AG09309 (cell line): ENCODE measurements around the gene RNF8.

Experiments used
- DNase-seq: peaks from one replicate; pipeline ENCODE4 v3.0.0-alpha.2; 2010; ENCODE audit warnings: low read depth
- H3K4me3 ChIP-seq: 2 replicates; pipeline ENCODE4 v1.5.1; 2011; ENCODE audit warnings: mild to moderate bottlenecking, low read depth, low read length, moderate library complexity; ENCODE audit not compliant: control insufficient read depth
- TF ChIP-seq, protein P1 (sequence below): IDR thresholded peaks from 2 replicates; pipeline ENCODE4 v1.5.1; 2011; ENCODE audit warnings: mild to moderate bottlenecking, low read depth, low read length, inconsistent platforms; ENCODE audit not compliant: insufficient read depth, control insufficient read depth; ENCODE audit errors: missing control alignments

The RNF8 gene

DNA sequence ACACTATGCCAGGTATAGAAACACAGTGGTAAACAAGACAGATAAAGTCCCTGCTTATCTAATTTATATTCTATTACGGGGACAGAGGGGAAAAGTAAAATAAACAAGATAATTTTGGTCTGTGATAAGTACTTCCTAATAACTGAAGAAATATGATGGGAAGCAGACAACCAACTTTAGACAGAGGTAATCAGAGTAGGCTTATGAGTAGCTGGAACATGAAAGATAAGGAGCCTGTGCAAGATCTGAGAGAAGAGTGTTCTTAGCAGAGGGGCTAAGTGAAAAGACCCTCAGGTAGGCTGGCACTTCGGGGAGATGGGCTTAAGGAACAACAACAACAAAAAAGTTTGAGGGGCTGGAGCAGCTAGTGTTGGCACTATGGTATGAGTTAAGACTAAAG is 4.1 kb downstream of the RNF8 start:
- no peak overlapping the region for H3K4me3 ChIP-seq
- no peak for DNase-seq
- TF ChIP-seq, protein P1, sequence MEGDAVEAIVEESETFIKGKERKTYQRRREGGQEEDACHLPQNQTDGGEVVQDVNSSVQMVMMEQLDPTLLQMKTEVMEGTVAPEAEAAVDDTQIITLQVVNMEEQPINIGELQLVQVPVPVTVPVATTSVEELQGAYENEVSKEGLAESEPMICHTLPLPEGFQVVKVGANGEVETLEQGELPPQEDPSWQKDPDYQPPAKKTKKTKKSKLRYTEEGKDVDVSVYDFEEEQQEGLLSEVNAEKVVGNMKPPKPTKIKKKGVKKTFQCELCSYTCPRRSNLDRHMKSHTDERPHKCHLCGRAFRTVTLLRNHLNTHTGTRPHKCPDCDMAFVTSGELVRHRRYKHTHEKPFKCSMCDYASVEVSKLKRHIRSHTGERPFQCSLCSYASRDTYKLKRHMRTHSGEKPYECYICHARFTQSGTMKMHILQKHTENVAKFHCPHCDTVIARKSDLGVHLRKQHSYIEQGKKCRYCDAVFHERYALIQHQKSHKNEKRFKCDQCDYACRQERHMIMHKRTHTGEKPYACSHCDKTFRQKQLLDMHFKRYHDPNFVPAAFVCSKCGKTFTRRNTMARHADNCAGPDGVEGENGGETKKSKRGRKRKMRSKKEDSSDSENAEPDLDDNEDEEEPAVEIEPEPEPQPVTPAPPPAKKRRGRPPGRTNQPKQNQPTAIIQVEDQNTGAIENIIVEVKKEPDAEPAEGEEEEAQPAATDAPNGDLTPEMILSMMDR, result no peak

DNA sequence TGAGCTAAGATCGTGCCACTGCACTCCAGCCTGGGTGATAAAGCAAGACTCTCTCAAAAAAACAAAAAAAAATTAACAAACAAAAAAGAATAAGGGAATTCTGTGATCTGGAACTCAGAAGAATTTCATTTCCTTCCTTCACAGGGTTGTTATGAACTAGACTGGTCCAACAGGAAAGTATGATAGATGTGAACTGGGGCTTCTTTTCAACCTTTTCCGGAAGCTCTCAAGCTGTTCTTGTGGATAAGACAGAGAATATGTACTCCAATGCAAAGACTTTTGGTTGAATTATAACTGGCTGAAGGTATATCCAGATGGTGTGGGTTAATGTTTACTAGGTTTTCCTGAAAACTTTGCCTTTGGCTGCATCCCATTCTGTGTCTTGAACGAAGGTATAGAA is 5.3 kb downstream of the RNF8 start:
- H3K4me3 ChIP-seq, result no peak overlapping the region
- TF ChIP-seq, protein P1, result no peak
- DNase-seq, result no peak

DNA sequence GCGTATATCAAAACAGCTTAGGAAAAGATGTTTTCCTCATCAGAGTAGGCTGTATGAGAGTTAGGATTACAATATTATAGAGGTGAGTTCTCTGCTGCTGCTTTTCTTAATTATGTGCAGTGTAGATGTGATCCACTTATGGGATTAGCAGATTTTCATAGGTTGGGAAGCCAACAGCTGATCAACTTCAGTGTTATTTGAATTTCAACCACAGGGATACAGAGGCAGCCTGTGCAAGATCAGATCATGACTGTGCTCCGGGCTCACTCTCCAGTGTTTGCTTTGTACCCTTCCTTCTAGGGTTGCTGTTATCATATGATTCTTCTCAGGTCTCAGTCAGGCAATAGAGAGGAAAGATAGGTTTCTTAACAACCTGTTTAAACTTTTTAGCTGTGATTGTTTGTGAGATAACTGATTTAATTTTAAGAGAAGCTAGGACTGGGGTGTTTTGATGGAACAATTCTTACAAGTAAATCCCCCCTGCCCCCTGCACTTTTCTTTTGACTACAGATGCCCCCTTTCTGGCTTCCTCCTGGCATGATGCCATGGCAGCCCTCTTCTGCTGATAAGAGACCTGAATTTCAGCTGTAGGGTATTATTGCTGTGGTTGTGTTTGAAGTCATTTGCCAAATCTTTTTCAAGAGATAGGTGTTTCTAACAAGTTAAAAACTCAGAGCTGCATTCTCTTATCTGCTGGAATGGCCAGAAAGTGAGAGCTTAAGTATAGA is 8.5 kb downstream of the RNF8 start:
- no peak overlapping the region for H3K4me3 ChIP-seq
- no peak for DNase-seq
- TF ChIP-seq, protein P1, result no peak

DNA sequence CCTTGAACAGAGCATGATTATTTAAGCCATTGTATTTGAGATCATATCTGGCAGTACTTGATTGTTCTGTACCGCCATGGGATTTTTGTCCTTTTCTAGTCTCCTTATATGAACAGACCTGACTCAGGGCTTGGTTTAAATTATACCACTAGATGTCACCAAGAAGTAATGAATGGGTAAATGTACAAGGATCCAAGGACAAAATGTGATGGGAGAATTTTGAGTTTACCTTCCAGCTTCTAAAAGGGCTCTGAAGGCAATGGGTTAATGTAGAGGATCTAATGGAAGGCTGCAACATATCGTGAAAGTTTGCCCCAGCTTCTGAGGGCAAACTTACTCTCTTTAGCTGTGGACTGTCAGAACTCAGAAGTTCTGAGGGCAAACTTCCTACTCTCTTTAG is 12.0 kb downstream of the RNF8 start:
- H3K4me3 ChIP-seq, result no peak overlapping the region
- DNase-seq, result no peak
- TF ChIP-seq, protein P1, result peak; percentile 15

DNA sequence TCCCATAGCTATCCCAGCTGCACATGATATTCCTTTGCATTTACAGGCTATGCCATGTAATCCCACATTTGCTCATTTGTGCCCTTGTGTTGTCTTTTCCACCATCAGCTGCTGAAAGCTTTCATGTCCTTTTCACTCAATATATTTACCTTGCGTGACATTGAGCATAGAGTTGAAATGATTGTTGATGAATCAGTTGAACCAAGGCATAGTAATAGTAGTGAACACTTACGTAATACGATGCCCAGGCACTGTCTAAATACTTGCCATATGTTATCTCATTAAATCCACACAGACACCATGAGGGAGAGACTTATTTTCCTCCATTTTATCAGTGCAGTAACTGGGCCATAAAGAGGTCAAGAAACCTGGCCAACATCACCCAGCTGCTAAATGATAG is 13.1 kb downstream of the RNF8 start:
- H3K4me3 ChIP-seq, result no peak overlapping the region
- DNase-seq, result no peak
- TF ChIP-seq, protein P1, result no peak

DNA sequence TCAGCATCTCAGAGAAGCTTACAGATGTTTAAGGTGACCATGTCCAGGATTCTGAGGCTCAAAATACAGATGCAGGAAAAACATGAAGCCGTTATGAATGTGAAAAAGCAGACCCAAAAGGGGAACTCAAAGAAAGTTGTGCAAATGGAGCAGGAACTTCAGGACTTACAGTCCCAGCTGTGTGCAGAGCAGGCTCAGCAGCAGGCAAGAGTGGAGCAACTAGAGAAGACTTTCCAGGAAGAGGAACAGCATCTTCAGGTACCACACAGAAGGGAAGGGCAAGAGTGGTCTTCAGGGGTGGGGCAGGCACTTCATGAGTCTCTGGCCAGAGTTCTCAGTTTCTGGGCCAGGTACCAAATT is 15.2 kb downstream of the RNF8 start:
- TF ChIP-seq, protein P1, result no peak
- DNase-seq, result no peak
- H3K4me3 ChIP-seq, result no peak overlapping the region
